Stimulated activated CD8-positive, alpha-beta memory T cell treated with anti-CD3 and anti-CD28 coated beads, Interleukin-7, amount 100 ng/mL, for 24 hours (primary cell): ENCODE results near the gene KCNMA1.

Experiments used
- DNase-seq: peaks from one replicate; pipeline ENCODE4 v3.0.0-alpha.2; 2020; ENCODE audit warnings: low read depth

Gene KCNMA1

DNA sequence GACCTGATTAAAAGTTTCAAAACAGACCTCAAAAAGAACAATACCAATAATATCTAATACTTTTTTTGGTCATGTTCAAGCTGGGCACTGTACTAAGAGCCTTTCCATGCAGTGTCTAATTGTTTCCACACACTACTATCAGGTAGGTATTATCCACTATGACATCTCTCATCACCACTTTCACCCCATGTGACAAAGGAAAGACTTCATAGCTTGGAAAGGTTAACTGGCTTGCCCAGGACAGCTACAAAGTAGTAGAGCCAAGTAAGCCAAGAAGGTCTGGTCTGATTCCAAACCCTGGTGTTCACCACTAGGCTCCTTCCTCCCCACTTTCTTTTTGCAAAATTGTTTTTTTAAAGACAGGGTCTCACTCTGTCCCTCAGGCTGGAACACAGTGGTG lies 400.5 kb downstream of the KCNMA1 start:
- no peak for DNase-seq

- DNase-seq, result no peak
Measured at GRCh38 chr10:77236700-77237099, 400.9 kb downstream of the KCNMA1 start.

DNA sequence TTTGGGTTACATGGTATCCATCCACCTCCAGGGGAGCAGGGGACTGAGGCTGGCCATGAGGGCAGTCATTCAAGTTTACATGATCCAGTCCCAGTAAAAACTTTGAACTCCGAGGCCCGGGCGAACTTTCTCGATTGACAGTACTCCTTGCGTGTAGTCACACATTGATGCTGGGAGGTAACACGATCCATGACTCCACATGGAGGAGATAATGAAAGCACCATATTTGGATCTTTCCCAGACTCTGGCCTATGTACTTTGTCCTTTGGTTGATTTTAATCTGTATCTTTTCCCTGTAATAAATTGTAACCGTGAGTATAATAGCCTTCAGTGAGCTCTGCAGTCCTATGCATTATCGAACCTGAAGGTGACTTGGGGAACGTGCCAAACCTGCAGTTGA lies 401.6 kb downstream of the KCNMA1 start:
- no peak for DNase-seq

- no peak for DNase-seq
Measured at GRCh38 chr10:77234599-77234998, 403.0 kb downstream of the KCNMA1 start.

GRCh38 chr10:77233466-77233865 lies 404.1 kb downstream of the KCNMA1 start:
- no peak for DNase-seq

DNA sequence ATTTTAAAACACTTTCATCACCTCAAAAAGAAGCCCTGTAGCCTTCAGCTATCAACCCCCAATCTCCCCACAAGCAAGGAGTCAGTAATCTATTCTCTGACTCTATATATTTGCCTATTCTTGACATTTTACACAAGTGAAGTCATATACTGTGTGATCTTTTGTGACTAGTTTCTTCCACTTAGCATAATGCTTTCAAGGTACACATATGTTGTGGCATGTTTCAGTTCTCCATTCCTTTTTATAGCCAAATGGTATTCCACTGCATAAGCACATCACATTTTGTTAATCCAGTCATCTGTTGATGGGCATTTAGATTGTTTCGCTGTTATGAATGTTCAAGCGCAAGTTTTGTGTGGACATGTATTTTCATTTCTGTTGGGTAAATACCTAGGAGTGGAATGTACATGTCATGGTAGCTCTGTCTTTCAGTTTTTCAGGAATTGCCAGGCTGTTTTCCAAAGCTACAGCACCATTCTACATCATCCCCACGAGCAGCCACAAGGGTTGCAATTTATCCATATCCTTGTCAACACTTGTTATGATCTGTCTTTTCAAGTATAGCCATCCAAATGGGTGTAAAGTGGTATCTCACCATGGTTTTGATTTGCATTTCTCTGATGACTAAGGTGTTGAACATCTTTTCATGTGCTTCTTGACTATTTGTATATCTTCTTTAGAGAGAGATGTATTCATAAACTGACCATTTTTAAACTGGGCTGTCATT lies 405.6 kb downstream of the KCNMA1 start:
- no peak for DNase-seq

DNA sequence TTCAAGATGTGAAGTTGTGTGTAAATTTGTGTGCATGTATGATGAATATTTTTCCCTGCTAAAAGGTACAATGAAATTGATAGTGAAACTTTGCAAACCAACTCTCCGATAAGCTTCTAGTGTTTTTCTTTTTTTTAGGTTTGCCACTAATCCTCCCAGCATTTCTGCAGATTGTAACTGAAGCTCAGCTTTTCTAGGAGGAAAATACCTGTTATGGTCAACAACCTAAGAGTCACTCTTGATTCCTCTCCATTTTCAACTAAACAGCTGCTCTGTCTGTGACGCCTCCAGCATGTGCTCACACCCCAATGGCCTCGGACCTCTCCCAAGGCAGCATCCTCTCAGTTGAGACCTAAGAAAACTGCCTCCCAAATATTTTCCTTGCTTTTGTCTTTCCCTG lies 406.2 kb downstream of the KCNMA1 start:
- no peak for DNase-seq

DNA sequence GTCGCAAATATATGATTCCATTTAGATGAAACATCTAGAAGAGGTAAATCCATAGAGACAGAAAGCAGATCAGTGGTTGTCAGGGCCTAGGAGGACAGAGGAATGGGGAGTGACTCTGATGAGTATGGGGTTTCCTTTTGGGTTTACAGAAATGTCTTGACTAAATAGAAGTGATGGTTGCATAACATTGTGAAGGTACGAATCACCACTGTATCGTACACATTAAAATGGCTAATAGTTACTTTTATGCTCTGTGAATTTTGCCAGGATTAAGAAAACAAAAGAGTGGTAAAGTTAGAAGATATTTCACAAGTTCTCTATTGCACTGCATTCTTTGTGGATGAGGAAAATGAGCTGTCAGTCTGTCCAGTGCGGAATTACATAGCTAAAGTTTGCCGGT lies 407.4 kb downstream of the KCNMA1 start:
- DNase-seq, result no peak

- DNase-seq, result no peak
Measured at GRCh38 chr10:77229704-77230103, 407.9 kb downstream of the KCNMA1 start.

DNA sequence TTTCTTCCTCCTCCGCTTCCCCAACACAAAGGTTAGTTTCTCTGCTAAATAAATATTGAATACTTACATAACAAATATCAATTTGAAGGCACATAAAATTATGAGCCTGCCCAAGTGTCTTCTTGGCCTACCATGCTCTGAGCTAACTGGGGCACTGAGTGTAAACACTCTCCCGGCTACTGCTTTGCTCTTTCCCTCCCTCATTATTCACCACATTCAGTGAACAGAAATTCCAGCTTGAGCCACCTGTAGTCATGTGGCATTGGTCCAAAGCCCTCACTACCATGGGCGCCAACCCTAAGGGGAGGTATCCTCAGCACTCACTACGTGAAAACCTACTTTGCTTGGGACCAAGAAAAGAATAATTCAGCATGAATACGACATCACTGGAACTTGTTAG lies 409.0 kb downstream of the KCNMA1 start:
- no peak for DNase-seq

DNA sequence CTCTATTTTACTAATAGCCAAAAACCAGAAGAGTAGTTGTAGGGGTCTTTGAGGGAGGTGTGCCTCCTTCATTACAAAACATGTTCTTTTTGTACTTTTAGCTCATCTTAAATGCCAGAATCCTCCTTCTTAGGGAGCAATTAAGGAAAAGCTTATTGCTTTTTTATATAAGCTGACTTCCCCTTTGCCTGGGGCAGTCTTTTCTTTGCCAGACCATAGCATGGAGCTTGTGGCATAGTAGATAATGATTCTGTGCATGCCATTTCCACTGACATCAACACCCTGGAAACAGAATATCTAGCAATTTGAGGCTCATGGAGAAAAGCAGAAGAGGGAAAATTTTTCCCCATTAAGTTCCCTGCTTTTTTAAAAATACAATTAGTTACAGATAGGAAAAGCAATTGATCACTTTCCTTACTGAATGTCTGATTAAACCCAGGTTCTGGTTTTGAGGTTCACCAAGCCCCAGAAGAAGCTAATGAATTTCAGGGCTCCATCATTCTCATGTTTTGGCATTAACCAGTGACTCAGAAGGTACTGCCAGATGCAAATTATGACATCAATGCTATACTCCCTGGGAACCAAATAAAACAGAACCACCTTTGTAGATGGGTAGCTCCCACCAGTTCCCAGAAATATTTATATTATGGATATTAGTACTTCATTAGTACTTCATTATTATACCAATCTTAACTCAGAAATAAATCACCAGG lies 410.6 kb downstream of the KCNMA1 start:
- no peak for DNase-seq

GRCh38 chr10:77226452-77226851 lies 411.2 kb downstream of the KCNMA1 start:
- DNase-seq, result no peak

GRCh38 chr10:77226020-77226419 lies 411.6 kb downstream of the KCNMA1 start:
- DNase-seq, result no peak

DNA sequence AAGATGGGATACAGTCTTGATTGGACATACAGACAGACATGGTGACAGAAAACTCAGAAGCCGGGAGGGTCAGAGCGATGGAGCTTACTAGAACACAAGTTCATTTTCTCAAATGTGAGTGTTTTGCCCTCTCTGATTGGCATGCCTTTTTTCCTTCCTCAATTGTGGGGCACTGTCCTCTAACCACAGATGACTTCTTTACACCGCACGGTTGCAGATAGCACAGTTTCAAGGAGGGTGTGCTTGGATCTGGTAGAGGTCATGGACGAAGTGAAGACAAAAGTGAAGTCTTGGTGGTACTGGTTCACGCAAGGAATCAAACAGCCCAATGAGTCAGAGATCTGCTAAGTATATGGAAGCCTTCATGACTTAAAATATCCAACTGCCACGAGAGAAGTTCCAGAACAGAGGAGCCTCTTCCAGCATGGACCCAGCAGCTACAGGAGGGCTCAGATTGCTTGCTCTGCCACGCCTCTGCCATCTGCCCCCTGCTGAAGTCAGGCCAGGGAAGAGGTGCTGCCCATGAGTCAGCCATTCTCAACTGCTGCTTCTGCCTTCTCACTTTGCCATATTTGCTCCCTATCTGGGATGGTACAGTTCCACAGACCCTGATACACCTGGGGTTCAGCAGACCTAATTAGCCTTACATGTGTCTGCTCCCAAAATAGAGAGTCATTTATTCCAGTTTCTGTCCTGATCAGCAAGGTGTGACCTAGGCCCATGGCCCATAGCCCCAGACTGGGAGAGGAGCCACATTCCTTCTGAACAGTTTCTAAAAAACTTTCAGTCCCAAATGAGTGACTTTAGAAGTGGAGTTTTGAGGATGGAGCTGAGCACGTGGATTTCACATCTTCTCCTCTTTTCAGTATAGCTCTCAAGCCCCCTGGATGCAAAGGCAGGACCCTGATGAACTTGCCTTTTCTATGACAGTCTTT lies 413.8 kb downstream of the KCNMA1 start:
- no peak for DNase-seq

DNA sequence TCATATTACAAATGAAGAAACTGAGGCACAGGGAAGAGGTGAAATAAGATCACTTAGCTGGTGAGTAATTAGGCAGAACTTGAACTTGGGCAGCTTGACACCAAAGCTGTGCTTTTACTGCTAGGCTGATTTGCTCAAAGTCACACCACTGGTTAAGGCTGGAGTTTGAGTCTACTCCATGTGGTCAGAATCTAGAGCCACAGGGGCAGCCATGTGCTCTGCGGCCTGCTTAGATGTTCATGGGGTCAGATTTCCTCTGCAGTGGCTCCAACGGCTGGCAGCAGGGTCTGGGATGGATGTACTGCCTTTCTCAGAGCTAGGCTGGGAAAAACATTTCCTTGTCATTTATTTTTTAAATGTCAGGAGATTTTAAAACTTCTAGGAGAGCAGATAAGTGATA lies 417.5 kb downstream of the KCNMA1 start:
- DNase-seq, result no peak

DNA sequence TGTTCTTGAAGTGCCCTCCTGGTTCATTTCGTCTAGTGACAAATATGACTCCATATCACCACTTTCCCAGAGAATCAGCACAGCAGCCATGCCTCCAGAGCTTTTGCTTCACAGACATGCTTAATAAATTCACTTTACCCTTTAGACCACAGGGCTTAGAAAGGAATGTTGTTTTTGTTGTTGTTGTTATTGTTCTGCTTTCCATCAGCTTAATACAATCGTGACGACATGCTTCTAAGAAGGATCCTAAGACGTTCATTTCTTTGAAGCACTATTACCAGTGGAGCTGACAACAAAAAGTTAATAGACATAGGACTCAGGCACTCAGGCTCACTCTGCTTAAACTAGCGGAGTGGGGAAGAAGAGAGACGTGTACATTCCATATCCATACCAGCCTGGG lies 418.6 kb downstream of the KCNMA1 start:
- no peak for DNase-seq

DNA sequence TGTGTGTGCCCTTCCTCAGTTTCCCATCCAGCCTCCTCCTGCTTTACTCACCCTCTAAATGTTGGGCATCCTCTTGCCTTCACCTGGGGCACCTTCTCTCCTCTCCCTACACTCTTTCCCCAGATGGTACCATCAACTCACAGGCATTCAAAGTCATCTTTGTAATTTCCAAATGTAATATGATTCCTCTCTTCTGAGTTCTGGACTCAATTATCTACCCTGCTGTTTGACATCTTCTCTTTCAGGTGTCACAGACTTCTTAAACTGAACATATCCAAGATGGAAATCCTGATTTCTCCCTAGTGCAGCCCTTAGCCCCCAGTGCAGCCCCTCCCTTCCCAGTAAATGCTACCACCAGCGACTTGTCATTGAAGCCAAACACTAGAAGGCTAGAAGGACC lies 422.8 kb downstream of the KCNMA1 start:
- DNase-seq, result no peak

GRCh38 chr10:77212632-77213031 lies 425.0 kb downstream of the KCNMA1 start:
- DNase-seq, result no peak

DNA sequence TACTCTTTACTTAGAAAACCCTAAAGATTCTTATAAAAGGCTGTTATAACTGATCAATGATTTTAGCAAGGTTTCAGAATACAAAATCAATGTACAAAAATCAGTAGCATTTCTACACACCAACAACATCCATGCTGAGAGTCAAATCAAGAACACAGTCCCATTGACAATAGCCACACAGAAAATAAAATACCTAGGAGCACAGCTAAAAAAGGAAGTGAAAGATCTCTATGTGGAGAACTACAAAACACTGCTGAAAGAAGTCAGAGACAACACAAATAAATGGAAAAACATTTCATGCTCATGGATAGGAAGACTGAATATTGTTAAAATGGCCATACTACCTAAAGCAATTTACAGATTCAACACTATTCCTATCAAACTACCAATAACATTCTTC lies 427.0 kb downstream of the KCNMA1 start:
- DNase-seq, result no peak

GRCh38 chr10:77208684-77209256 lies 428.8 kb downstream of the KCNMA1 start:
- no peak for DNase-seq

DNA sequence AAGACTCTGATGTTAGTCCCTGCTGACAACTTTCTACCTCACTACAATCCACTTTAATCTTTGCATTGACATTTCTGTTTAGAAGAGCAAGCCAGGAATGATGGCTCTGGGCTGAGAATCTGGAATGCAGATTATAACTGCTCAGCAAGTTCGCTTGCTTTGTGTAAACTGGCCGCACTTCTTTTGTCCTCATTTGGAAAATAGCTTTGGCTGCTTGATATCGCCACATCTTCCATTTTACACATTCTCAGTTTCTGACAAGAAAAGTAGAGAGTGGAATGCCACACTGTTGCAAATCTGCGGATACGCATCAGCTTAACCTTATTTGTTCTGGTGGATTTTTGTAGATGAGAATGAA lies 429.8 kb downstream of the KCNMA1 start:
- no peak for DNase-seq

- no peak for DNase-seq
Measured at GRCh38 chr10:77207182-77207827, 430.3 kb downstream of the KCNMA1 start.
